ENCODE results near the gene TNNI2.

The TNNI2 gene

DNA sequence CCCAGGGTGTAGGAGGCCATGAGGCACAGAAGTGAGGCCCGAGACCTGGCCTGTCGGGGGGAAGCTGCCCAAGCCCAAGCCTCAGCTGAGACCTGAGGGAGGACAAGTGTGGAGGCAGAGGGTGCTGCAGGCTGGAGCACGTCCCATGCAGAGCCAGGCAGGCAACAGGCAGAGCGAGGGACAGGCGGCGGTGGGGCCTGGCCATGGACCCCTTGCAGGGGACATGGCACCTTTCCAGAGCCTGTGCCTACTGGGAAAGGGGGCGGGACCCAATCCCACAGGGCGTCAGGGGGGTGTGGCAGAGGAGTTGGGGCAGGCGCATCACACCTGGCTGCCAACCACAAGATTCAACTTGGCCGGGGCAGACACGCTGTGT lies 4.3 kb downstream of the TNNI2 start:
- TF ChIP-seq FOXP2 (optimal IDR thresholded peaks at IDR 0.05; ENCODE audit: borderline replicate concordance, extremely low read depth, extremely low read length, insufficient read depth) (no peak), SIN3A (IDR thresholded peaks at IDR 0.05; ENCODE audit: borderline replicate concordance, insufficient read depth, low read length) (no peak), POLR2AphosphoS5 (IDR thresholded peaks at IDR 0.05; ENCODE audit: low read depth, low read length) (no peak), TAF1 (IDR thresholded peaks at IDR 0.05; ENCODE audit: borderline replicate concordance, insufficient read depth, low read length) (no peak)

GRCh38 chr11:1843796-1844195 lies 5.0 kb downstream of the TNNI2 start:
- TF ChIP-seq, protein P1, sequence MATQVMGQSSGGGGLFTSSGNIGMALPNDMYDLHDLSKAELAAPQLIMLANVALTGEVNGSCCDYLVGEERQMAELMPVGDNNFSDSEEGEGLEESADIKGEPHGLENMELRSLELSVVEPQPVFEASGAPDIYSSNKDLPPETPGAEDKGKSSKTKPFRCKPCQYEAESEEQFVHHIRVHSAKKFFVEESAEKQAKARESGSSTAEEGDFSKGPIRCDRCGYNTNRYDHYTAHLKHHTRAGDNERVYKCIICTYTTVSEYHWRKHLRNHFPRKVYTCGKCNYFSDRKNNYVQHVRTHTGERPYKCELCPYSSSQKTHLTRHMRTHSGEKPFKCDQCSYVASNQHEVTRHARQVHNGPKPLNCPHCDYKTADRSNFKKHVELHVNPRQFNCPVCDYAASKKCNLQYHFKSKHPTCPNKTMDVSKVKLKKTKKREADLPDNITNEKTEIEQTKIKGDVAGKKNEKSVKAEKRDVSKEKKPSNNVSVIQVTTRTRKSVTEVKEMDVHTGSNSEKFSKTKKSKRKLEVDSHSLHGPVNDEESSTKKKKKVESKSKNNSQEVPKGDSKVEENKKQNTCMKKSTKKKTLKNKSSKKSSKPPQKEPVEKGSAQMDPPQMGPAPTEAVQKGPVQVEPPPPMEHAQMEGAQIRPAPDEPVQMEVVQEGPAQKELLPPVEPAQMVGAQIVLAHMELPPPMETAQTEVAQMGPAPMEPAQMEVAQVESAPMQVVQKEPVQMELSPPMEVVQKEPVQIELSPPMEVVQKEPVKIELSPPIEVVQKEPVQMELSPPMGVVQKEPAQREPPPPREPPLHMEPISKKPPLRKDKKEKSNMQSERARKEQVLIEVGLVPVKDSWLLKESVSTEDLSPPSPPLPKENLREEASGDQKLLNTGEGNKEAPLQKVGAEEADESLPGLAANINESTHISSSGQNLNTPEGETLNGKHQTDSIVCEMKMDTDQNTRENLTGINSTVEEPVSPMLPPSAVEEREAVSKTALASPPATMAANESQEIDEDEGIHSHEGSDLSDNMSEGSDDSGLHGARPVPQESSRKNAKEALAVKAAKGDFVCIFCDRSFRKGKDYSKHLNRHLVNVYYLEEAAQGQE (IDR thresholded peaks at IDR 0.05; ENCODE audit: insufficient read depth in 1 of 2, low read depth in 2 of 2, low read length in 2 of 2): no peak
- TF ChIP-seq TAF1 (IDR thresholded peaks at IDR 0.05; ENCODE audit: borderline replicate concordance, insufficient read depth, low read length) (no peak), FOXP2 (optimal IDR thresholded peaks at IDR 0.05; ENCODE audit: borderline replicate concordance, extremely low read depth, extremely low read length, insufficient read depth) (no peak), POLR2AphosphoS5 (IDR thresholded peaks at IDR 0.05; ENCODE audit: low read depth, low read length) (no peak), SIN3A (IDR thresholded peaks at IDR 0.05; ENCODE audit: borderline replicate concordance, insufficient read depth, low read length) (no peak)

GRCh38 chr11:1844221-1845094 lies 5.7 kb downstream of the TNNI2 start:
- TF ChIP-seq POLR2AphosphoS5 (IDR thresholded peaks at IDR 0.05; ENCODE audit: low read depth, low read length): no peak
- TF ChIP-seq FOXP2 (optimal IDR thresholded peaks at IDR 0.05; ENCODE audit: borderline replicate concordance, extremely low read depth, extremely low read length, insufficient read depth): peak; percentile 78
- TF ChIP-seq TAF1 (IDR thresholded peaks at IDR 0.05; ENCODE audit: borderline replicate concordance, insufficient read depth, low read length): no peak

DNA sequence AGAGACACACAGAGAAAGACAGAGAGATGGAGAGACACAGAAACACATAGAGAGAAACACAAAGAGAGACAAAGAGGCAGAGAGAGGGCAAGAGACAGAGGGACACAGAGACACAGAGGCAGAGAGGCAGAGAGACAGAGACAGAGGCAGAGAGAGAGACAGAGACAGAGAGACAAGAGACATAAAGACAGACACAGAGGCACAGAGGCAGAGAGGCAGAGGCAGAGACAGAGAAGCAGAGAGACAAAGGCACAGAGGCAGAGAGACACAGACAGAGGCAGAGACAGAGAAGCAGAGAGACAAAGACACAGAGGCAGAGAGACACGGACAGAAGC lies 6.3 kb downstream of the TNNI2 start:
- TF ChIP-seq SIN3A (IDR thresholded peaks at IDR 0.05; ENCODE audit: borderline replicate concordance, insufficient read depth, low read length): no peak
- TF ChIP-seq, protein P1 (IDR thresholded peaks at IDR 0.05; ENCODE audit: insufficient read depth in 1 of 2, low read depth in 2 of 2, low read length in 2 of 2): no peak
- no peak for TF ChIP-seq POLR2AphosphoS5 (IDR thresholded peaks at IDR 0.05; ENCODE audit: low read depth, low read length)
- no peak for TF ChIP-seq TAF1 (IDR thresholded peaks at IDR 0.05; ENCODE audit: borderline replicate concordance, insufficient read depth, low read length)
- TF ChIP-seq FOXP2 (optimal IDR thresholded peaks at IDR 0.05; ENCODE audit: borderline replicate concordance, extremely low read depth, extremely low read length, insufficient read depth): no peak

GRCh38 chr11:1845561-1846452 lies 7.0 kb downstream of the TNNI2 start:
- TF ChIP-seq SIN3A (IDR thresholded peaks at IDR 0.05; ENCODE audit: borderline replicate concordance, insufficient read depth, low read length) (no peak), TAF1 (IDR thresholded peaks at IDR 0.05; ENCODE audit: borderline replicate concordance, insufficient read depth, low read length) (no peak)
- TF ChIP-seq, protein P1 (IDR thresholded peaks at IDR 0.05; ENCODE audit: insufficient read depth in 1 of 2, low read depth in 2 of 2, low read length in 2 of 2): no peak

Data from PFSK-1 (cell line).